ENCODE results near the gene NKAIN1. TPM values are rescaled to one million over a fixed set of nuclear protein-coding genes. Genes with fewer than 3 reads are reported as not detected.
A peak's percentile ranks its signal among the peaks of the same experiment; 100 is the strongest.

The NKAIN1 gene
- total RNA-seq, 1 donor from 2014 or later, result not detected

- Histone ChIP-seq H3K4me3 (ENCODE audit: low read length in 3 of 3) (no peak overlapping the region), H3K27ac (ENCODE audit: low read depth, low read length) (no peak overlapping the region), H3K36me3 (ENCODE audit: control insufficient read depth in 3 of 3, insufficient read depth in 3 of 3, low read length in 3 of 3) (no peaks in the 10 kb centered on the region), H3K9me3 (ENCODE audit: control insufficient read depth in 3 of 3, low read length in 3 of 3) (no peaks in the 10 kb centered on the region), H3K27me3 (ENCODE audit: control insufficient read depth in 3 of 3, insufficient read depth in 3 of 3, low read length in 3 of 3) (peaks cover 0 to 3% (median 0%) of the 10 kb centered on the region in 3 donors), H3K9ac (ENCODE audit: low read depth in 1 of 3, low read length in 3 of 3) (no peak overlapping the region), H3K4me1 (ENCODE audit: control insufficient read depth in 3 of 3, insufficient read depth in 3 of 3, low read length in 3 of 3) (no peaks in the 10 kb centered on the region)
Observed at GRCh38 chr1:31161571-31161970, 78.1 kb downstream of the NKAIN1 start.

GRCh38 chr1:31159869-31160611, 79.6 kb downstream of the NKAIN1 start:
- H3K36me3 ChIP-seq (ENCODE audit: control insufficient read depth in 3 of 3, insufficient read depth in 3 of 3, low read length in 3 of 3), result no peaks in the 10 kb centered on the region
- no peaks in the 10 kb centered on the region for H3K9me3 ChIP-seq (ENCODE audit: control insufficient read depth in 3 of 3, low read length in 3 of 3)
- no peak overlapping the region for H3K9ac ChIP-seq (ENCODE audit: low read depth in 1 of 3, low read length in 3 of 3)
- H3K4me3 ChIP-seq (ENCODE audit: low read length in 3 of 3), result no peak overlapping the region
- H3K27me3 ChIP-seq (ENCODE audit: control insufficient read depth in 3 of 3, insufficient read depth in 3 of 3, low read length in 3 of 3), result peaks cover 0 to 3% (median 0%) of the 10 kb centered on the region in 3 donors
- H3K4me1 ChIP-seq (ENCODE audit: control insufficient read depth in 3 of 3, insufficient read depth in 3 of 3, low read length in 3 of 3), result peaks cover 0 to 2% (median 0%) of the 10 kb centered on the region in 3 donors
- H3K27ac ChIP-seq (ENCODE audit: low read depth, low read length), result no peak overlapping the region

GRCh38 chr1:31159323-31159722, 80.4 kb downstream of the NKAIN1 start:
- no peak overlapping the region for H3K9ac ChIP-seq (ENCODE audit: low read depth in 1 of 3, low read length in 3 of 3)
- H3K4me1 ChIP-seq (ENCODE audit: control insufficient read depth in 3 of 3, insufficient read depth in 3 of 3, low read length in 3 of 3), result peaks cover 0 to 5% (median 0%) of the 10 kb centered on the region in 3 donors
- H3K9me3 ChIP-seq (ENCODE audit: control insufficient read depth in 3 of 3, low read length in 3 of 3), result no peaks in the 10 kb centered on the region
- peaks cover 0 to 3% (median 0%) of the 10 kb centered on the region in 3 donors for H3K27me3 ChIP-seq (ENCODE audit: control insufficient read depth in 3 of 3, insufficient read depth in 3 of 3, low read length in 3 of 3)
- no peak overlapping the region for H3K27ac ChIP-seq (ENCODE audit: low read depth, low read length)
- no peaks in the 10 kb centered on the region for H3K36me3 ChIP-seq (ENCODE audit: control insufficient read depth in 3 of 3, insufficient read depth in 3 of 3, low read length in 3 of 3)
- no peak overlapping the region for H3K4me3 ChIP-seq (ENCODE audit: low read length in 3 of 3)

- Histone ChIP-seq H3K4me3 (ENCODE audit: low read length in 3 of 3) (peak overlapping the region; percentile 68 to 81 (median 79)), H3K9ac (ENCODE audit: low read depth in 1 of 3, low read length in 3 of 3) (peak overlapping the region; percentile 43 to 82 (median 46)), H3K4me1 (ENCODE audit: control insufficient read depth in 3 of 3, insufficient read depth in 3 of 3, low read length in 3 of 3) (peaks cover 0 to 5% (median 2%) of the 10 kb centered on the region in 3 donors), H3K9me3 (ENCODE audit: control insufficient read depth in 3 of 3, low read length in 3 of 3) (no peaks in the 10 kb centered on the region), H3K27me3 (ENCODE audit: control insufficient read depth in 3 of 3, insufficient read depth in 3 of 3, low read length in 3 of 3) (no peaks in the 10 kb centered on the region), H3K36me3 (ENCODE audit: control insufficient read depth in 3 of 3, insufficient read depth in 3 of 3, low read length in 3 of 3) (no peaks in the 10 kb centered on the region), H3K27ac (ENCODE audit: low read depth, low read length) (peak overlapping the region; percentile 48)
Observed at GRCh38 chr1:31155216-31155806, 84.4 kb downstream of the NKAIN1 start.

- H3K9ac ChIP-seq (ENCODE audit: low read depth in 1 of 3, low read length in 3 of 3), result peak overlapping the region; percentile 61 to 72 (median 66)
- H3K27me3 ChIP-seq (ENCODE audit: control insufficient read depth in 3 of 3, insufficient read depth in 3 of 3, low read length in 3 of 3), result no peaks in the 10 kb centered on the region
- H3K4me1 ChIP-seq (ENCODE audit: control insufficient read depth in 3 of 3, insufficient read depth in 3 of 3, low read length in 3 of 3), result peaks cover 0 to 5% (median 2%) of the 10 kb centered on the region in 3 donors
- H3K36me3 ChIP-seq (ENCODE audit: control insufficient read depth in 3 of 3, insufficient read depth in 3 of 3, low read length in 3 of 3), result no peaks in the 10 kb centered on the region
- H3K27ac ChIP-seq (ENCODE audit: low read depth, low read length), result no peak overlapping the region
- H3K4me3 ChIP-seq (ENCODE audit: low read length in 3 of 3), result peak overlapping the region; percentile 38 to 81 (median 79)
- H3K9me3 ChIP-seq (ENCODE audit: control insufficient read depth in 3 of 3, low read length in 3 of 3), result no peaks in the 10 kb centered on the region
Observed at GRCh38 chr1:31154632-31155215, 85.0 kb downstream of the NKAIN1 start.

GRCh38 chr1:31154000-31154631, 85.6 kb downstream of the NKAIN1 start:
- Histone ChIP-seq H3K4me1 (ENCODE audit: control insufficient read depth in 3 of 3, insufficient read depth in 3 of 3, low read length in 3 of 3) (peaks cover 0 to 5% (median 2%) of the 10 kb centered on the region in 3 donors), H3K36me3 (ENCODE audit: control insufficient read depth in 3 of 3, insufficient read depth in 3 of 3, low read length in 3 of 3) (no peaks in the 10 kb centered on the region), H3K27ac (ENCODE audit: low read depth, low read length) (no peak overlapping the region), H3K27me3 (ENCODE audit: control insufficient read depth in 3 of 3, insufficient read depth in 3 of 3, low read length in 3 of 3) (no peaks in the 10 kb centered on the region), H3K9ac (ENCODE audit: low read depth in 1 of 3, low read length in 3 of 3) (peak overlapping the region; percentile 61 to 72 (median 66)), H3K9me3 (ENCODE audit: control insufficient read depth in 3 of 3, low read length in 3 of 3) (no peaks in the 10 kb centered on the region), H3K4me3 (ENCODE audit: low read length in 3 of 3) (peak overlapping the region in 2 of 3 donors; percentile 63 to 67)

GRCh38 chr1:31153423-31153822, 86.3 kb downstream of the NKAIN1 start:
- Histone ChIP-seq H3K9me3 (ENCODE audit: control insufficient read depth in 3 of 3, low read length in 3 of 3) (no peaks in the 10 kb centered on the region), H3K36me3 (ENCODE audit: control insufficient read depth in 3 of 3, insufficient read depth in 3 of 3, low read length in 3 of 3) (no peaks in the 10 kb centered on the region), H3K4me1 (ENCODE audit: control insufficient read depth in 3 of 3, insufficient read depth in 3 of 3, low read length in 3 of 3) (peaks cover 0 to 5% (median 2%) of the 10 kb centered on the region in 3 donors), H3K27me3 (ENCODE audit: control insufficient read depth in 3 of 3, insufficient read depth in 3 of 3, low read length in 3 of 3) (no peaks in the 10 kb centered on the region), H3K9ac (ENCODE audit: low read depth in 1 of 3, low read length in 3 of 3) (no peak overlapping the region), H3K4me3 (ENCODE audit: low read length in 3 of 3) (no peak overlapping the region), H3K27ac (ENCODE audit: low read depth, low read length) (no peak overlapping the region)

- H3K27ac ChIP-seq (ENCODE audit: low read depth, low read length), result no peak overlapping the region
- no peaks in the 10 kb centered on the region for H3K9me3 ChIP-seq (ENCODE audit: control insufficient read depth in 3 of 3, low read length in 3 of 3)
- peaks cover 0 to 5% (median 2%) of the 10 kb centered on the region in 3 donors for H3K4me1 ChIP-seq (ENCODE audit: control insufficient read depth in 3 of 3, insufficient read depth in 3 of 3, low read length in 3 of 3)
- H3K36me3 ChIP-seq (ENCODE audit: control insufficient read depth in 3 of 3, insufficient read depth in 3 of 3, low read length in 3 of 3), result no peaks in the 10 kb centered on the region
- H3K4me3 ChIP-seq (ENCODE audit: low read length in 3 of 3), result no peak overlapping the region
- no peak overlapping the region for H3K9ac ChIP-seq (ENCODE audit: low read depth in 1 of 3, low read length in 3 of 3)
- H3K27me3 ChIP-seq (ENCODE audit: control insufficient read depth in 3 of 3, insufficient read depth in 3 of 3, low read length in 3 of 3), result no peaks in the 10 kb centered on the region
Observed at GRCh38 chr1:31152181-31152795, 87.4 kb downstream of the NKAIN1 start.

- Histone ChIP-seq H3K4me3 (ENCODE audit: low read length in 3 of 3) (no peak overlapping the region), H3K27ac (ENCODE audit: low read depth, low read length) (no peak overlapping the region), H3K36me3 (ENCODE audit: control insufficient read depth in 3 of 3, insufficient read depth in 3 of 3, low read length in 3 of 3) (no peaks in the 10 kb centered on the region), H3K4me1 (ENCODE audit: control insufficient read depth in 3 of 3, insufficient read depth in 3 of 3, low read length in 3 of 3) (peaks cover 0 to 5% (median 2%) of the 10 kb centered on the region in 3 donors), H3K27me3 (ENCODE audit: control insufficient read depth in 3 of 3, insufficient read depth in 3 of 3, low read length in 3 of 3) (no peaks in the 10 kb centered on the region), H3K9ac (ENCODE audit: low read depth in 1 of 3, low read length in 3 of 3) (no peak overlapping the region), H3K9me3 (ENCODE audit: control insufficient read depth in 3 of 3, low read length in 3 of 3) (no peaks in the 10 kb centered on the region)
Observed at GRCh38 chr1:31151402-31151801, 88.3 kb downstream of the NKAIN1 start.
